ENCODE results near the gene JOSD1.

GRCh38 chr22:38707984-38708383, 7.2 kb upstream of the JOSD1 start:
- TF ChIP-seq CTCF (conservative IDR thresholded peaks at IDR 0.05 in 1 of 2, IDR thresholded peaks at IDR 0.05 in 1 of 2; ENCODE audit: extremely low read depth in 1 of 2, insufficient read depth in 1 of 2, low read depth in 1 of 2, low read length in 2 of 2) (no peak), EZH2 (IDR thresholded peaks at IDR 0.05; ENCODE audit: borderline replicate concordance, low read length) (no peak)

Measured in mammary epithelial cell (primary cell).